Left ventricle myocardium inferior (tissue), 1 donor: Measurements from ENCODE around the gene KIAA1549. TPM values are rescaled to one million over a fixed set of nuclear protein-coding genes. Genes with fewer than 3 reads are reported as not detected.
A peak's percentile ranks its signal among the peaks of the same experiment; 100 is the strongest.
"Not testable (repeated sequence)": the region's sequence is repeated elsewhere in the genome, so short reads cannot be mapped to it uniquely, and the experiment has no call there.

Experiments used
- DNase-seq: peaks from one replicate; pipeline ENCODE4 v3.0.0-alpha.2; 2020
- H3K27ac ChIP-seq: fragments of 200-600 bp; replicated peaks from 2 replicates; pipeline ENCODE4 v1.8.0; 2021
- H3K27me3 ChIP-seq: fragments of 200-600 bp; 2 replicates; pipeline ENCODE4 v1.8.0; 2021; ENCODE audit warnings: low read depth
- H3K36me3 ChIP-seq: fragments of 200-600 bp; 2 replicates; pipeline ENCODE4 v1.8.0; 2021
- H3K4me1 ChIP-seq: fragments of 200-600 bp; 2 replicates; pipeline ENCODE4 v1.8.0; 2021
- H3K4me3 ChIP-seq: fragments of 200-600 bp; 2 replicates; pipeline ENCODE4 v1.8.0; 2021; ENCODE audit warnings: mild to moderate bottlenecking, moderate library complexity
- H3K9me3 ChIP-seq: fragments of 200-600 bp; replicated peaks from 2 replicates; pipeline ENCODE4 v1.8.0; 2021
- CTCF ChIP-seq: fragments of 200-600 bp; IDR thresholded peaks from 2 replicates; pipeline ENCODE4 v1.8.0; 2021; ENCODE audit warnings: antibody characterized with exemption, mild to moderate bottlenecking, borderline replicate concordance
- intact Hi-C: fragments of 100-400 bp; cut with micrococcal nuclease; formaldehyde crosslinking; loops from one replicate; pipeline ENCODE4 v1.11.0; 2022
- total RNA-seq: library from RNA; stranded (reverse); fragmentation: NEBNext Ultra II Directional; extraction: Animal tissue kit (Norgen Biotek cat#: 25700); gene quantifications from one replicate; pipeline ENCODE4 v1.2.1, GENCODE V29; 2021
- donor health status: DM: no; HTN: yes; CAD: no; lungs with severe emphysema.

KIAA1549 gene
- total RNA-seq, 1 donor from 2014 or later, result 2.1 TPM

GRCh38 chr7:138979226-138979979 lies 1.8 kb downstream of the KIAA1549 start:
- Histone ChIP-seq H3K9me3 (no peaks in the 10 kb centered on the region), H3K4me3 (peak overlapping the region; percentile 77), H3K4me1 (peaks cover 26% of the 10 kb centered on the region), H3K27ac (no peak overlapping the region), H3K27me3 (no peaks in the 10 kb centered on the region), H3K36me3 (no peaks in the 10 kb centered on the region)
- intact Hi-C loops, result no loop called here
- DNase-seq, result no peak
- TF ChIP-seq CTCF, result peak; percentile 11

DNA sequence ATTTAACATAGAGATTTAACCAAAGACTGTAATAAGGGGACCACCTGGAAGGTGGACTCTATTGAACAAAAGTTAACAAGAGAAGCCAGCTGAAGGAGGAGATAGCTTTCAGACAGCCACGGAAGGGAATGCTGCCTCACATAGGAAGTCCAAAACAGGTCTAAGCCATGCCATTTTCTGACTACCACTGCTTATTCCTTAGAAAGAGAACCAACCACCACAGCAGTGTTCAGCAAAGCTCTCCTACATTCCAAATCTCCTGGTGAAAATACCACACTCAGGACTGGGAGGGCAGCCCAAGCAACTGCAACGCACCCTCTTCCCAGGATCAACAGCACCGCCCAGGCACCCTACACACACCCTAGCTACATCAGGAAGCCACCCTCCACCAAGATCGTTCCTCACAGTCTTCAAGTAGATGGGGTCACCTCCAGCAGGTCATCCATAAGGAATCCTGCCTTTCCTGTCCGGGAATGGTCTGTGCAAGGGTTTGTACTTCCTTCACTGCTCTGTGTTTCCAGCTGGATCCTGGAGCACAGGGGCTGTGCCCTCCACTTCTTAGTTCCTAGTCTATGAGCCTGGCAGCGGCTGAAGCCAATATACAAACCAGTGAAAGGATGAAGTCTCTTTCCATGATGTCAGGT lies 2.5 kb downstream of the KIAA1549 start:
- DNase-seq, result no peak
- Histone ChIP-seq H3K27ac (no peak overlapping the region), H3K9me3 (no peaks in the 10 kb centered on the region), H3K36me3 (no peaks in the 10 kb centered on the region), H3K4me1 (peaks cover 26% of the 10 kb centered on the region), H3K4me3 (no peak overlapping the region), H3K27me3 (no peaks in the 10 kb centered on the region)
- no peak for TF ChIP-seq CTCF
- intact Hi-C loops, result no loop called here

GRCh38 chr7:138976161-138976560 lies 5.0 kb downstream of the KIAA1549 start:
- H3K36me3 ChIP-seq, DNase-seq, intact Hi-C loops, H3K9me3 ChIP-seq, H3K4me3 ChIP-seq, H3K27me3 ChIP-seq, H3K27ac ChIP-seq: not testable (repeated sequence)
- H3K4me1 ChIP-seq, result peaks cover 20% of the 10 kb centered on the region

DNA sequence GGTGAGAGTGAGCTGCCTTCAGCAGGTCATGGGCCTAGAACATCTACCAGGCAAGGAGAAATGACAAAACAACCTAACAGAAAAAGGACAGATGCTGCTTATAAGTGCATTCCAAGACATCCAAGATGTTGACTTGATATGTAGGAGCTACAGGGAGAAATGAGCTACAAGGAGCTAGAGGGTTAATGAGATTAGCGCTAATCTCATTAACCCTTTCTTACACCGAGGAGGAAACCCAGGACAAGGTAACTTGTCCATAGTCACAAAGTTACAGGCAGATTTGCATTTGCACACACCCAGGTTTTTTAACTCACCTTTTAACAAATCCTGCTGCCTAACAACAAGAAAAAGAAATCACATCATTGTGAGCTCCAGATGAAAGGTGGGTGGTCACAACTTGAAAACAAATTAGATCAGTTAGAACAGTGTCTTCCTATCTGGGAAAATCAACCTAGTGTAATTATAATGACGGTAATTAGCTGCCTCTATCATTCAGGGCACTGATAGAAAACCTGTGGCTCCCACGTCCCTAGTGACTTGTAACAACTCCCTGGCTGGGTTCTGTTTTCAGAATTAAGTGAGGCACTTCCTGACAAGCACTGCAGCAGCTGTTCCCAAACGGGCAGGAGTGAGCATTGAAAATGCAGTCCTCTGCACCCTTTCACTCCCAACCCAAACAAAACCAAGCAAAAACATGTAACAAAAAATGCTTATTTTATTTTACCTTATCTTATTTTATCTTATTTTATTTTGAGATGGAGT lies 5.7 kb downstream of the KIAA1549 start:
- no peak for DNase-seq
- Histone ChIP-seq H3K27ac (no peak overlapping the region), H3K27me3 (no peaks in the 10 kb centered on the region), H3K36me3 (no peaks in the 10 kb centered on the region), H3K9me3 (no peaks in the 10 kb centered on the region), H3K4me3 (no peak overlapping the region), H3K4me1 (peaks cover 16% of the 10 kb centered on the region)
- intact Hi-C loops, result no loop called here
- TF ChIP-seq CTCF, result no peak

GRCh38 chr7:138974675-138975292 lies 6.4 kb downstream of the KIAA1549 start:
- H3K36me3 ChIP-seq, result no peaks in the 10 kb centered on the region
- intact Hi-C loops, result no loop called here

More at GRCh38 chr7:138974675-138975292, 6.4 kb downstream of the KIAA1549 start:
- no peaks in the 10 kb centered on the region for H3K27me3 ChIP-seq
- no peak for DNase-seq
- TF ChIP-seq CTCF, result no peak
- H3K4me1 ChIP-seq, result peaks cover 9% of the 10 kb centered on the region
- no peak overlapping the region for H3K27ac ChIP-seq
- H3K9me3 ChIP-seq, result no peaks in the 10 kb centered on the region
- H3K4me3 ChIP-seq, result no peak overlapping the region
